SK-N-SH (cell line): ENCODE data around the gene GUK1. TPM values are rescaled to one million over a fixed set of nuclear protein-coding genes. Genes with fewer than 3 reads are reported as not detected.

Experiments used
- CTCF ChIA-PET: fragments of 300-600, 350-600 bp; formaldehyde crosslinking; extraction: SDS; loops from one replicate; lab custom pipeline; 2021; lab: Yijun Ruan, JAX
- POLR2A ChIA-PET: fragments of 350-600 bp; sonication (Branson Sonifier 250); formaldehyde crosslinking; extraction: SDS; loops from one replicate; lab custom pipeline; 2020; ENCODE audit warnings: antibody characterized with exemption, inconsistent platforms; lab: Yijun Ruan, JAX
- DNase-seq: peaks from one replicate; pipeline ENCODE4 v3.0.0; 2012
- H2AFZ ChIP-seq: fragments of 200-600 bp; sonication (generic); 2 replicates; pipeline ENCODE4 v1.8.1; 2016; ENCODE audit warnings: antibody characterized with exemption, mild to moderate bottlenecking, low read depth
- H3F3A ChIP-seq: fragments of 200-600 bp; sonication (generic); replicated peaks from 2 replicates; pipeline ENCODE3; 2016; ENCODE audit warnings: antibody characterized with exemption, mild to moderate bottlenecking; ENCODE audit not compliant: insufficient read depth
- H3K27ac ChIP-seq, 2 experiments: fragments of 200-500 bp in 1 of 2; fragments of 200-600 bp in 1 of 2; sonication (Bioruptor generic) in 1 of 2; sonication (generic), shearing (Covaris generic) in 1 of 2; 2 replicates each; pipeline versions ENCODE4 v1.5.1 to v1.6.1; 2014 to 2016; ENCODE audit warnings: low read depth in 2 of 2, inconsistent platforms in 1 of 2, low read length in 1 of 2, mild to moderate bottlenecking in 1 of 2, mixed read lengths in 1 of 2
- H3K27me3 ChIP-seq: fragments of 200-600 bp; sonication (generic), shearing (Covaris generic); 2 replicates; pipeline ENCODE4 v1.6.1; 2016; ENCODE audit warnings: mixed run types; ENCODE audit not compliant: insufficient read depth
- H3K36me3 ChIP-seq, 2 experiments: fragments of 200-500 bp in 1 of 2; fragments of 200-600 bp in 1 of 2; sonication (Bioruptor generic) in 1 of 2; sonication (generic) in 1 of 2; replicated peaks in 1 of 2; 2 replicates each; pipeline versions ENCODE3 to v1.5.1; 2014 to 2016; ENCODE audit warnings: low read length in 1 of 2, mild to moderate bottlenecking in 1 of 2; ENCODE audit not compliant: insufficient read depth in 2 of 2, control insufficient read depth in 1 of 2
- H3K4me1 ChIP-seq, 2 experiments: fragments of 200-500 bp in 1 of 2; fragments of 200-600 bp in 1 of 2; sonication (Bioruptor generic) in 1 of 2; sonication (generic), shearing (Covaris generic) in 1 of 2; 2 replicates each; pipeline versions ENCODE4 v1.5.1 to v1.6.1; 2014 to 2016; ENCODE audit warnings: low read depth in 1 of 2, low read length in 1 of 2, mixed run types in 1 of 2; ENCODE audit not compliant: insufficient read depth in 2 of 2, control insufficient read depth in 1 of 2
- H3K4me2 ChIP-seq: fragments of 200-600 bp; sonication (generic), shearing (Covaris generic); 2 replicates; pipeline ENCODE4 v1.6.1; 2017; ENCODE audit warnings: mixed run types
- H3K4me3 ChIP-seq, 2 experiments: fragments of 200-500 bp in 1 of 2; fragments of 200-600 bp in 1 of 2; sonication (Bioruptor generic) in 1 of 2; sonication (generic), shearing (Covaris generic) in 1 of 2; 2 replicates each; pipeline versions ENCODE4 v1.5.1 to v1.8.1; 2014 to 2016; ENCODE audit warnings: low read depth in 2 of 2, inconsistent platforms in 1 of 2, low read length in 1 of 2, mild to moderate bottlenecking in 1 of 2, mixed read lengths in 1 of 2, moderate library complexity in 1 of 2
- H3K79me2 ChIP-seq: fragments of 200-600 bp; sonication (generic); 2 replicates; pipeline ENCODE4 v1.8.1; 2017; ENCODE audit warnings: mild to moderate bottlenecking; ENCODE audit not compliant: insufficient read depth
- H3K9ac ChIP-seq: fragments of 200-600 bp; sonication (generic); 2 replicates; pipeline ENCODE4 v1.6.1; 2017; ENCODE audit warnings: mixed run types
- H3K9me2 ChIP-seq: fragments of 200-600 bp; sonication (generic); 2 replicates; pipeline ENCODE4 v1.6.1; 2017; ENCODE audit warnings: mixed run types
- H3K9me3 ChIP-seq: fragments of 200-600 bp; sonication (generic); 2 replicates; pipeline ENCODE4 v1.6.1; 2017; ENCODE audit warnings: mixed run types, mild to moderate bottlenecking, moderate library complexity
- H4K20me1 ChIP-seq: fragments of 200-600 bp; sonication (generic); 2 replicates; pipeline ENCODE4 v1.6.1; 2017; ENCODE audit warnings: mild to moderate bottlenecking, mixed run types; ENCODE audit not compliant: insufficient read depth
- CTCF ChIP-seq: fragments of 200-600 bp; sonication (generic); IDR thresholded peaks from 2 replicates; pipeline ENCODE4 v1.6.1; 2017; ENCODE audit warnings: antibody characterized with exemption, mild to moderate bottlenecking, moderate library complexity
- IRF3 ChIP-seq: fragments of 150-350 bp; IDR thresholded peaks from 2 replicates; pipeline ENCODE4 v1.6.1; 2016; ENCODE audit warnings: mild to moderate bottlenecking, low read depth, low read length
- POLR2AphosphoS5 ChIP-seq: IDR thresholded peaks from 2 replicates; pipeline ENCODE4 v1.6.1; 2012; ENCODE audit warnings: low read depth, low read length
- RFX5 ChIP-seq: IDR thresholded peaks from 2 replicates; pipeline ENCODE4 v1.6.1; 2012; ENCODE audit warnings: mild to moderate bottlenecking, improper control_type of control experiment, low read length
- RXRA ChIP-seq: IDR thresholded peaks from 2 replicates; pipeline ENCODE4 v1.4.0; 2012; ENCODE audit warnings: low read depth, mild to moderate bottlenecking, borderline replicate concordance
- SIN3A ChIP-seq: IDR thresholded peaks from 2 replicates; pipeline ENCODE4 v1.6.1; 2012; ENCODE audit warnings: low read depth, mild to moderate bottlenecking, low read length, moderate library complexity, borderline replicate concordance
- SMC3 ChIP-seq: IDR thresholded peaks from 2 replicates; pipeline ENCODE4 v1.6.1; 2012; ENCODE audit warnings: low read depth, low read length, improper control_type of control experiment
- TAF1 ChIP-seq: IDR thresholded peaks from 2 replicates; pipeline ENCODE4 v1.6.1; 2012; ENCODE audit warnings: low read depth, mild to moderate bottlenecking, low read length, moderate library complexity, borderline replicate concordance
- TEAD4 ChIP-seq: IDR thresholded peaks from 2 replicates; pipeline ENCODE4 v1.4.0; 2012; ENCODE audit warnings: mild to moderate bottlenecking, borderline replicate concordance; ENCODE audit not compliant: insufficient read depth
- USF2 ChIP-seq: fragments of 150-350 bp; IDR thresholded peaks from 2 replicates; pipeline ENCODE4 v1.6.1; 2017; ENCODE audit warnings: antibody characterized with exemption, low read length, low read depth, borderline replicate concordance
- whole genome bisulfite sequencing: methylation state at CpG from one replicate; pipeline ENCODE4 v1.1.6; 2017; ENCODE audit warnings: low lambda C conversion rate; 5-methylcytosine and 5-hydroxymethylcytosine counted together
- polyA plus RNA-seq, 3 experiments: library from polyadenylated mRNA; depleted of rRNA; stranded (reverse); fragments of >200 nt; gene quantifications; 2 replicates each; pipeline ENCODE4 v1.2.3, GENCODE V29; 2012

Gene GUK1
- polyA plus RNA-seq, 1 of the 3 experiments (the other 2 are of a cell fraction), result 742 TPM

GRCh38 chr1:228100822-228101613 is 39.1 kb upstream of the GUK1 start:
- no peaks in the 10 kb centered on the region for H3K9me2 ChIP-seq
- CTCF ChIA-PET, result interaction anchor here (0.9 to 1.4 kb wide), 2 partner anchors 30 to 102 kb away, joined by 3 to 6 read pairs; no protein-coding TSS in a partner anchor
- no peak overlapping the region; the same call in 1 of the 2 replicates for H3K9ac ChIP-seq
- peak overlapping the region in 1 of 2 experiments; percentile 98; a peak in 1 of 4 replicates for H3K4me3 ChIP-seq
- DNase-seq, result peak; percentile 11
- H3K4me1 ChIP-seq, result peaks cover 4 to 25% of the 10 kb centered on the region in 2 experiments; a peak in 3 of 4 replicates
- 89% methylated on average over 8 of the region's 12 CpGs for WGBS
- H3K79me2 ChIP-seq, result peaks cover 73% of the 10 kb centered on the region
- H2AFZ ChIP-seq, result no peak overlapping the region
- TF ChIP-seq RFX5, result no peak
- TF ChIP-seq TAF1, result no peak
- no peak for TF ChIP-seq TEAD4
- peak; percentile 26; the same call in 1 of the 2 replicates for TF ChIP-seq POLR2AphosphoS5
- TF ChIP-seq, all 33 proteins: peak for 1
- no peaks in the 10 kb centered on the region for H3K9me3 ChIP-seq
- peak overlapping the region; percentile 77 for H3K4me2 ChIP-seq
- POLR2A ChIA-PET, result no interaction called here
- H3K27ac ChIP-seq, result peak overlapping the region in 1 of 2 experiments; percentile 11; a peak in 1 of 4 replicates
- H4K20me1 ChIP-seq, result peaks cover 59% of the 10 kb centered on the region
- peaks cover 28 to 55% of the 10 kb centered on the region in 2 experiments for H3K36me3 ChIP-seq
- no peaks in the 10 kb centered on the region for H3K27me3 ChIP-seq
- H3F3A ChIP-seq, result peaks cover 31% of the 10 kb centered on the region

- Histone ChIP-seq H2AFZ (no peak overlapping the region), H3K9me3 (no peaks in the 10 kb centered on the region), H3K27me3 (no peaks in the 10 kb centered on the region), H3K79me2 (peaks cover 67% of the 10 kb centered on the region), H3F3A (peaks cover 31% of the 10 kb centered on the region), H3K9ac (peak overlapping the region; percentile 78; the same call in 1 of the 2 replicates), H4K20me1 (peaks cover 53% of the 10 kb centered on the region), H3K4me2 (peak overlapping the region; percentile 77), H3K36me3 (peaks cover 28 to 54% of the 10 kb centered on the region in 2 experiments), H3K4me1 (peaks cover 4 to 25% of the 10 kb centered on the region in 2 experiments; a peak in 3 of 4 replicates), H3K27ac (peak overlapping the region in 1 of 2 experiments; percentile 11; a peak in 1 of 4 replicates), H3K4me3 (peak overlapping the region; percentile 83 to 98), H3K9me2 (no peaks in the 10 kb centered on the region)
- 69% methylated on average over 8 of the region's 15 CpGs for WGBS
- CTCF ChIA-PET, result interaction anchor here (1.1 kb wide), 1 partner anchor 102 kb away, joined by 3 read pairs; no protein-coding TSS in a partner anchor
- no peak for TF ChIP-seq IRF3
- TF ChIP-seq CTCF, result no peak
- no peak for TF ChIP-seq RXRA
- TF ChIP-seq SMC3, result no peak
- no peak for TF ChIP-seq SIN3A
- TF ChIP-seq USF2, result no peak
- TF ChIP-seq TEAD4, result no peak
- POLR2A ChIA-PET, result interaction anchor here (0.9 kb wide), 1 partner anchor 20 kb away, joined by 4 read pairs; no protein-coding TSS in a partner anchor
- no peak for DNase-seq
These were observed 38.5 kb upstream of the GUK1 start for GRCh38 chr1:228101614-228101993.
